ENCODE measurements around the gene PLCB3.
A peak's percentile ranks its signal among the peaks of the same experiment; 100 is the strongest.

The PLCB3 gene

DNA sequence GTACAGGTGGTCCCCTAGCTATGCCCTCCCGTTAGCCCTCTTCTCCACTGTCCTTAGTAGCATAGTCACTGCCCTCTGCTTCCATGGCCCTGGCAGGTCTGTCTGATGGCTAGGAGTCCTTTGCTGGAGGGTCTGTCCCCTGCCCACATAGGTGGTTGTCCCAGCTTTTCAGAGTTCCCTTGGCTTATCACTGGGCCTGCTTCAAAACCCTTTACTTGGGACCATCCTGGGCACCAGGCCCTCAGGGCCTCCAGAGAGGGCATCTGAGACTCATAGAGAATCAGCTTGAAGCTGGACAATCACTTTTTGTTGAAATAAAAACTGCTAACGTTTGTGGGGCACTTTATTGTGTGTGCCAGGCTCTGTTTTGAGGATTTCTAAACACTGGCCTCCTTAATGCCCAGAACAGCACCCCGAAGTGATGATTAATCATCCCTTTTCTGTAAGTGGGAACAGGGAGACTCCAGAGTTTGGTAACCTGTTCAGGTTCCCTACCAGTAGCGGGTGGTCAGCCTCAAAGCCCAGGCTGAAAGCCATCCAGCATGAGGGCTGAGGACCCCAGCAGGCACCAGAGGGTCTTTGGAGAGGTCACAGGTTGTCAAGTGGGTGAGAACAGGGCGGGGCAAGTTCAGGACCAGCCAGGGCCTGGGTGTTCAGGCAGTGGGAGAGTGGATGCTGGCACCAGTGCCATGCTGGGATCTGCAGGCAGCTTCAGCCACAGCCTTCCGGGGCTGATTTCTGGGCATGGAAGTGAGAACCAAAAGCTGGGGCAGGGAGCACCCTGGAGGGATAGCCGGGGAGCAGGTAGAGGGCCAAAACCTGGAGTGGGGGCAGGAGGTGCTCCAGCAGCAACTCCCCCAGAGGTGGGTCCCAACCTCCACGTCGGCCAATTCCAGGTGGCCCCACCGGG lies 39.3 kb downstream of the PLCB3 start:
- DNase-seq, result no peak

DNA sequence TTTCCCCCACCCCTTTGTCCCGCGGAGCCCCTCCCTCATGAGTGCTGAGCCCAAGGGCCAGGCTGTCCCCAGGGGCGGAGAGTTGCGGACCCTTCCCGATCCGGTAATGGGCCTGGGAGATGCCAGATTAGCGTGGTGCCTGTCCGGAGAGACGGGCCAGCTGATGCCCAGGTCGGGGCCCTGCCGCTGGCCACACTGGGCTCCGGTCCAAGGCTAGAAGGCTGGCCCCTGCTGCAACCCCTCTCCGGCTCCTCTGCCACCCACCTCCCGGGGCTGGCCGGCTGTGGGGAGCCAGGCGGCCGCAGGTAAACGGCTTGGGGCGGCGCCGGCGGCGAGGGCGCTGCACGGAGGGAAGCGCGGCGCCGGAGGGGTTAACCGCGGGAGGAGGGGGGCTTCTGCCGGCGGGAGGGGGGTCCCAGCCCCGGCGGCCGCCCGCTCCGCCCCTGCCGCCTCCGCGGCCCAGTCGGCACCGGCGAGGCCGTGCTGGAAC lies 40.0 kb downstream of the PLCB3 start, which contains the start of gene KCNK4:
Gene KCNK4 (plus strand): TSS at position 41 of the 490 bp plus-strand sequence. CDS start 1,717 bp downstream, outside the sequence.
- no peak for DNase-seq

DNA sequence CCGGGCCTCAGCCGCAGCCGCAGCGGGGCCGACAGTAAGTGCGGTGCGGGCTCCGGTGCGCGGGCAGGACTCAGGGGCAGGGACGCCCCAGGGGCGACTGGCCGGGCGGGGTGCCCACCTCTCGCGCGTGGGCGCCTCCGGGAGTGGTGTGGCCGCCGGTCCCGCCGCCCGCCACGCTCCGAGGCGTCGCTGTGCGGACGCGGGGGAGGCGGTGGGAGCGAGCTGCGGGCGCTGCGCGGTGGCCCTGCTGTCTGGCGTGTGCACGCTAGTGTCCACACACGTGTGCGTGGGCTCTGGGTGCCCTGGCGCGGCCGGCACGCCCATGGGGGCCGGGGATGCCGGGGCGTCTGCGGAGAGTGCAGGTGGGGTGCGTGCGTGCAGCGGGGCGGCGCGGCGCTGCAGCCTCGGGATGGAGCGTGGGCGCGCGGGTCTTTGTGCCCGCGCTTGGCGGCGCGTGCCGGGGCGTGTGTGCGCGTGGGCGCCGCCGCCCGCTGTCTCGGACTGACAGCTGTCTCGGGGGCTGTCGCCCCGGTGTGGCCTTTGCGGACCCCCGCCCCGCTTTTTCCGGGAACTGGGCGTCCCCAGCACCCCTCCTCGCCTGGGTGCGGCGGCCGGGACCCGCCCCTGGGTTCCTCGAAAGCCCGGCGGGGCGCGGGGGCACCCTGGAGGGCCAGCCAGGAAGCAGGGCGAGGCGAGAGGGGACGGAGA lies 40.6 kb downstream of the PLCB3 start:
- no peak for DNase-seq

DNA sequence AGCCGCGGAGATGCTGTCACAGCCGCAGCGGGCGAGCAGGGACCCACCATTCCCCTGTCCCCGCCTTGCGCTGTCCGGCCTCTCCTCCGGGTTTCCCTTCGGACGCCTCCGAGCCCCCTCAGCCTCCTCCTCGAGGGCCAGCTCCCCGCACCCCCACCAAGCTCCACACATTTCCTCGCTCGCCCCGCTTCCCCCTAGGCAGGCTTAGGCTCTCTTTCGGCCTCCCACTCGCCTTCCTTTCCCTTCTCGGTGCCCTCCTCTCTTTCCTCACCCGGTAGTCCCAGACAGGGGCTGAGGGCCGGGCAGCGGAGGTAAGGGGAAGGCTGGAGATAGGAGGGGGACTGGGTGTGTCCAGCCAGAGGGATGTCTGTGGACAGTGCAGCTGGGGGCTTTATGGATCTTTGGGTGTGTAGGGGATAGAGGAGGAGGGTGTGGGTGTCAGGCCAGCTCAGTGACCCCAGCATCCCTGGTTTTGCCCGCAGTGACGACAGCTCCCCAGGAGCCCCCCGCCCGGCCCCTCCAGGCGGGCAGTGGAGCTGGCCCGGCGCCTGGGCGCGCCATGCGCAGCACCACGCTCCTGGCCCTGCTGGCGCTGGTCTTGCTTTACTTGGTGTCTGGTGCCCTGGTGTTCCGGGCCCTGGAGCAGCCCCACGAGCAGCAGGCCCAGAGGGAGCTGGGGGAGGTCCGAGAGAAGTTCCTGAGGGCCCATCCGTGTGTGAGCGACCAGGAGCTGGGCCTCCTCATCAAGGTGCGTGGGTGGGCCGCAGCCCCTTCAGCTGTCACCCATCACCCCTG lies 41.3 kb downstream of the PLCB3 start:
- DNase-seq, result no peak

DNA sequence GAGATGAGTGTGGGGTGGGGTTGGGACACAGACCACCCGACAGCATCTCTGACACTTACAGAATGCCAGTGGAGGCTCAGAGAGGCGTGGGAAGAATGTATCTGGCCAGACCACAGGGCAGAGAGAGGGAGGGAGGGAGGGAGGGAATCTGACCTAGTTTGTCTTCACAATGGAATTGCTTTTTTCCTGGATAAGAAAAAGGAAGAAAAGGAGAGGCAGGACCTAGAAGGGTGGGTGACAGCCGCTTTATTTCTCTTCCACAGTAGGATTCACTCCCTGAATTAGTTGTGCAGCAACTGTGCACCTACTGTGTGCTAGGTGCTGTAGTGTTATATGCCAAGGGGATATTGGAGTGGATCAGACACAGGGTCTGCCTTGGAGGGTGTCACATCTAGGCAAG lies 43.4 kb downstream of the PLCB3 start:
- no peak for DNase-seq

DNA sequence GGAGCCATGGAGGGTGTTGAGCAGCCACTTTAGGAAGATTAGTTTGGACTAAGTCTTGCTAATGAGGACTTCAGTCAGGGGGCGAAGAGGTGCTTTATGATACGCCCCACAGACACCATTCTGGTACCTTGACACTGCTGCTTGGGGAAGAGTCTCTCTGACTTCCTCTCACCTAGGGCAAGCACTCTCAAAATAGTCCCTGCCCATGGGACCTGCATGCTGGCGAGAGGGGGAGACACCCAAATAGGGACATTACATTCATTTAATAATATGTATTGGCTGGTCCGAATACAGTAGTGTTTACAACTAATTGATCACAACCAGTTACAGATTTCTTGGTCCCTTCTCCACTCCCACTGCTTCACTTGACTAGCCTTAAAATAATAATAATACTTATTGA lies 44.4 kb downstream of the PLCB3 start:
- no peak for DNase-seq

DNA sequence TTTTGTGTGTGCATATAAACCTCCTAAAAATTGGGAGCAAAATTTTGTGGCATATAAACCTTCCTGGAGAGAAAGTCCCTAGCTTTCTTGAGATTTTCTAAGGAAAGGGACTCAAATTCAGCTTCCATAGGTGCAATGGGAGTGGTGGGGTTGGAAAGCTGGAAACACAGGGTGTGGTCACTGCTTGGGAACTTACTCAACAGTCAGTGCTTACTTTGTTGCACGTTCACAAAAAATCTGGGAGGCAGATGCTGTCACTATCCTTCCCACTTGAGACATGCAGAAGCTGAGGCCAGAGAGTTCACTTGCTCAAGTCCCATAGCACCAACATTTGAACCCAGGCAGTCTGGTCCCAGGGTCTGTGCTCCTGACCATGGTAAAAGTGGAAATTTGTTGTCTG lies 44.9 kb downstream of the PLCB3 start:
- no peak for DNase-seq

DNA sequence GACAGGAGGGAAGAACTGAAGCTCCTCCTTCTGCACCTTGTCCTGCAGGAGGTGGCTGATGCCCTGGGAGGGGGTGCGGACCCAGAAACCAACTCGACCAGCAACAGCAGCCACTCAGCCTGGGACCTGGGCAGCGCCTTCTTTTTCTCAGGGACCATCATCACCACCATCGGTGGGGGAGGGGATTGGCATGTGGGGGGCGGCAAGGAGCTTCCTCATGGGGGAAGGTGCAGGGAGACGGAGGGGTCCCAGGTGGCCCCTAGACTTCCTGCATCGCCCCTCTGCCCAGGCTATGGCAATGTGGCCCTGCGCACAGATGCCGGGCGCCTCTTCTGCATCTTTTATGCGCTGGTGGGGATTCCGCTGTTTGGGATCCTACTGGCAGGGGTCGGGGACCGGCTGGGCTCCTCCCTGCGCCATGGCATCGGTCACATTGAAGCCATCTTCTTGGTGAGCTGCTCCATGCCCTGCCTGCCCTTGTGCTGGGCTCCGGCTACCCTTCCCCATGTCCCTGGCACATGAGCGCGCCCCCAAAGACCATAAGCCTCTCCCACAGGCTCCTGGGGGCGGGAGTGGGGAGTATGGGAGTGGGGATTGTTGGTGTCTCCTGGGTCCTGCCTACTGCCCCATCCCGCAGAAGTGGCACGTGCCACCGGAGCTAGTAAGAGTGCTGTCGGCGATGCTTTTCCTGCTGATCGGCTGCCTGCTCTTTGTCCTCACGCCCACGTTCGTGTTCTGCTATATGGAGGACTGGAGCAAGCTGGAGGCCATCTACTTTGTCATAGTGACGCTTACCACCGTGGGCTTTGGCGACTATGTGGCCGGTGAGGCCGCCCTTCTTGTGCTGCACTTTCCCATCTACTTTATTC lies 45.7 kb downstream of the PLCB3 start:
- DNase-seq, result no peak

DNA sequence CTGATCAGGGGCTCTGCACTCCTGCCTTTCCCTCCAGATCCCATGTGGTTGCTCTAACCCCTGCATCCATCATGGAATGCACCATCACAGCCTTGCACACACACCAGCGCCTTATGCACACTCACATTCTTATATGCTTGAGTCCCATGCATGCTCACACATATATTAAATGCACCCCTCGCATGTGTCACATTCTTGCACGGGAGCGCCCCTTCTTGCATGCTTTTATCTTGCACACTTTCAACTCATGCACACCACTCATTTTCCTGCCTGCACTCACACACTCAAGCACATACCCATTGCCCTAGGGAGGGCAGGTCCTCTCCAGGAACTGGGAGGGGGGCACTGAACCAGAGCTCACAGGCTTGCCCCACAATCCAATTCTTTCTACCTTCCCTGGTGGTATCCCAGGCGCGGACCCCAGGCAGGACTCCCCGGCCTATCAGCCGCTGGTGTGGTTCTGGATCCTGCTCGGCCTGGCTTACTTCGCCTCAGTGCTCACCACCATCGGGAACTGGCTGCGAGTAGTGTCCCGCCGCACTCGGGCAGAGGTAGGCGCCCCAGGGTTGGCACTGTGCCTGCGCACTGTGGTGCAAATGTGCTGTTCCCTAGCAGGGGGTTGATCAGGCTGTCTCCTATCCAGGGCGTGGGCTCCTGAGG lies 46.5 kb downstream of the PLCB3 start:
- DNase-seq, result no peak

DNA sequence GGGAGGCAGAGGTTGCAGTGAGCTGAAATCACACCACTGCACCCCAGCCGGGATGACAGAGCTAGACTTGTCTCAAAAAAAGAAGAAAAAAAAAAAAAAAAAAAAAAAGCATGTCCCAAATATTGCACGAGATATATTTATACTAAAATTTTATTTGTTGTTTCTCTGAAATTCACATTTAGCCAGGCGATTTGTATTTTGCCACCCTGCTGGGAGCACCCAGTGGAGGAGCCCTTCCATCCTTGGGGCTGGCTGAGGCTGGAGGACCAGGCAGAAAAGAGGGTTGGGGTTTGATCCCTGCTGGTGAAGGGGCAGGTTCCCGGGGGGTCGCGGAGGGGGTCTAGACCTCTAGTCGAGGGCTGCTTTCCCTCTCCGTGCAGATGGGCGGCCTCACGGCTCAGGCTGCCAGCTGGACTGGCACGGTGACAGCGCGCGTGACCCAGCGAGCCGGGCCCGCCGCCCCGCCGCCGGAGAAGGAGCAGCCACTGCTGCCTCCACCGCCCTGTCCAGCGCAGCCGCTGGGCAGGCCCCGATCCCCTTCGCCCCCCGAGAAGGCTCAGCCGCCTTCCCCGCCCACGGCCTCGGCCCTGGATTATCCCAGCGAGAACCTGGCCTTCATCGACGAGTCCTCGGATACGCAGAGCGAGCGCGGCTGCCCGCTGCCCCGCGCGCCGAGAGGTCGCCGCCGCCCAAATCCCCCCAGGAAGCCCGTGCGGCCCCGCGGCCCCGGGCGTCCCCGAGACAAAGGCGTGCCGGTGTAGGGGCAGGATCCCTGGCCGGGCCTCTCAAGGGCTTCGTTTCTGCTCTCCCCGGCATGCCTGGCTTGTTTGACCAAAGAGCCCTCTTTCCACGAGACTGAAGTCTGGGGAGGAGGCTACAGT lies 47.9 kb downstream of the PLCB3 start:
- DNase-seq, result no peak

DNA sequence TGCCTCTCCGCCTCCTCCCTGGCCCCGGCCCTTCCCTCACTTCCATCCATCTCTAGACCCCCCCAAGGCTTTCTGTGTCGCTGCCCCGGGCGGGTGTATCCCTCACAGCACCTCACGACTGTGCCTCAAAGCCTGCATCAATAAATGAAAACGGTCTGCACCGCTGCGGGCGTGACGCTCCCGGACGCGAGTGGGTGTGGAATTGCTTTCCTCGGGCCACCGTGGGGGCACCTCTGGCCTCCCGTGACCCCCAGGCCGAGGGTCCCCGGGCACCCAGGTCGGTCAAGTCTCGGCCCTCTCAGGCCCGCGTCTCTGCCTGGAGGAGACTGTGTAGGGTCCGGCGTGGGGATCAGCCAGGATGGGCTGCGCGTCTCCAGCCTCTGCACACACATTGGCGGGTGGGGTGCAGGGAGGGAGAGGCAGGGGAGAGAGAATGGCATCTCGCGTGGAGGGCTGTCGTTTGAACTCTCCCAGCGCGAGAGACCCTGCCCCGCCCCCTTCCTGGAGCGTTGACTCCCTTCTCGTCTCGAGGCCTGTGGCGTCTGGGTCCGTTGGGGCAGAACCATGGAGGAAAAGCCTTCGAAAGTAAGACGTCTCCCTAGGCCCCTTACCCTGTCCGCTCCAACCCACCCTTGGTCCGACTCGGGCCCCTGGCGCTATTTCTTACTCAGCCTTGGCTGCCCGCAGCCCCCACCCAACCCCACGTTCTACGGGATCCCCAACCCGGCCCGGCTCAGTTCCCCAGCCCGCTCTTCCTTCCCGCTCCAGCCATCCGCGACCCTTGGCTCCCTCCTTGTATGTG lies 48.7 kb downstream of the PLCB3 start, which contains the start of gene CATSPERZ:
Gene CATSPERZ (plus strand): TSS at position 512 of the 802 bp plus-strand sequence. CDS start 53 bp downstream, at position 565.
- no peak for DNase-seq

DNA sequence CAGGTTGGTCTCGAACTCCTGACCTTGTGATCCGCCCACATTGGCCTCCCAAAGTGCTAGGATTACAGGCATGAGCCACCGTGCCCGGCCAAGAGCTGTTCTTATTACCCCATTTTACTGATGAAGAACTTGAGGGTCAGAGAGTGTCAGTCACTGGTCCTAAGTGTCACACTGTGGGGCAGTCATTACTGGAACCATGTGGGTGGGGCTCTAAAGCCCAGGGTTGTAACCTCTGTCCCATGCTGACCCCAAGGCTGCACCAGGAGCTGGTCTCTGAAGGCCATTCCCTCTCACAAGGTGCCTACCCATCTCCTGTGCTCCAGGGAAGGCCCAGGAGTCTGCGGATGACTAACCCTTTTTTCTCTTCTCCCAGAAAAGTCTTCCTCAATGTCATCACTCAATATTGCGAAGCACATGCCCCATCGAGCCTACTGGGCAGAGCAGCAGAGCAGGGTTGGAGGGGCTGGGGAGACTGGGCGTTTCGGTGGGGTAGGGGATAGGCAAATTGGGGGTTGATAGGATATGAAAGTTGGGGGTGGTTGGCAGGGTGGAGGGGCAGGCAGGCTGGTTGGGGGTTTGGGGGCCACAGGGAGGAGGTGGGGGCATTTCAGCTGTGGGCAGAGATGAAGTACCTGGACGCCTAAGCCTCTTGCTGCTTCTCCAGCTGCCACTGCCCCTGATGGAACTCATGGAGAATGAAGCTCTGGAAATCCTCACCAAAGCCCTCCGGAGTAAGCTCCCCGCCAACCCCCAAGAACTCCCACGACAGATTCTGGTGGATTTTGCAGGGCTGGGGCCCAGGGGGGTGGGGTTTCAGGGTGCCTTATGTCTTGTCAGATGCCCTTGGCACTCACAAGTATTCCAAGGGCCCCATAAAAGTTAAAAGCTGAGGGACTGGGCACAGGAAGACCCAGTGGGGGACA lies 52.0 kb downstream of the PLCB3 start:
- no peak for DNase-seq

DNA sequence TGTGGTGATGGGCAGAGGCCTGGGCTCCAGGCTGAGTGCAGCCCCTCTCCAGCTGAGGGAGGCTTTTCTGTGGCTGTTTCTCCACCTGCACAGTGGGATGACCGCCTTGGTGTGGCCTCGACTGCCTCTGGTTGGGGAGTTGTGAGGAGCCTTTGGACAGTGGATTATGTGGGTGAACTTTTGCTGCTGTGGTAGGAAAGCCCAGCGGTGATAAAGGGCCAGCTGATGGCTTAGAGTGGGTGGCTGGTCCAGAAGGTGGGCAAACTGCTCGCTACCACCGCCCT lies 52.6 kb downstream of the PLCB3 start:
- no peak for DNase-seq

DNA sequence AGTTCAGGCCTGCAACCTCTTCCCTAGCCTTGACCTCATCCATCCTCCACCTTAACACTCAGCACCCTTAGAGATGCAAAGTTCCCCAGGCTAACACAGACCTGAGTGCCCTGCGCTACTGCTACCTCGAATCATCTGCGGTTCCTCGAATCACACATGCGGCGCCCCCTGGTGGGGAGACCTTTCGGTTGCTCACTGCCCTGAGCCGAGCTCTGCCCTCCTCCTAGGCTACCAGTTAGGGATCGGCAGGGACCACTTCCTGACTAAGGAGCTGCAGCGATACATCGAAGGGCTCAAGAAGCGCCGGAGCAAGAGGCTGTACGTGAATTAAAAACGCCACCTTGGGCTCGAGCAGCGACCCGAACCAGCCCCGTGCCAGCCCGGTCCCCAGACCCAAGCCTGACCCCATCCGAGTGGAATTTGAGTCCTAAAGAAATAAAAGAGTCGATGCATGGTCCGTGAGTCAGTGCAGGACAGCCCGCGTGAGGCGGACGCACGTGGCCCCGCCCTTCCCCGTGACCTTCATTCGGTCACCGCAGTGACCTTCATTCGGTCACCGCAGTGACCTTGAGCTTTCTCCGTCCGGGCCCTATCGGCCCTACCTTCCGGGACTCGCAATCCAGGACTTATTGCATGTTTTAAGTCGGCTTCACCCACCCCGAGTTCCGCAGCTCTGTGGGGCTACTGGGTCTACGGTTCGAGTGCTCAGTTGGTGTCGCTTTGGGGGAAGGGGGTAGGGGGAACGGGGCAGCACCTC lies 53.2 kb downstream of the PLCB3 start:
- peak; percentile 98 for DNase-seq

DNA sequence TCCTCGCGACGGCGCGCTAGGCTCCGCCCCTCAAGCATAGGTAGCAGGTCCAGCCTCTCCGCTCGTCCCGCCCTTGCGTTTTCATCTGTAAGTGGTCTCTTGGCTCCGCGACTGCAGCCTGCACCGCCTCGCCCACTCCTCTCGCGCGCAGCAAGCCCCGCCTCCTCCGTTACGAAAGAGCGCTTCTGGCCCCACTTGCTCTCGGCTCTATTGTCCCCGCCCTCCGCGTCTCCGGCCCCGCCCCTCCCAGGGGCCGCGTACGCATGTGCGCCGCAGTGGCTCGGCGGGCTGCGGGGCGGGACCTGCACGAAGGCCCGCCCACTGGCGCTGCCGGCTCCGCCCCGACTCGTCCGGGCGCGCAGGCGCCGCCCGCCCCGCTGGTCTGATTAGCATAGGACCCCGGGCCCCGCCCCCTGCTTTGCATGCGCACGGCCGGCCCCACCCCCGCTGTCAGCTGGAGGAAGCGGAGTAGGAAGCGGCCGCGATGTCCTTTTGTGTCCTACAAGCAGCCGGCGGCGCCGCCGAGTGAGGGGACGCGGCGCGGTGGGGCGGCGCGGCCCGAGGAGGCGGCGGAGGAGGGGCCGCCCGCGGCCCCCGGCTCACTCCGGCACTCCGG lies 53.9 kb downstream of the PLCB3 start, which contains the start of gene ESRRA:
Gene ESRRA (plus strand): TSS at position 450 of the 616 bp plus-strand sequence. CDS start 1,656 bp downstream, outside the sequence.
- DNase-seq, result peak; percentile 99

DNA sequence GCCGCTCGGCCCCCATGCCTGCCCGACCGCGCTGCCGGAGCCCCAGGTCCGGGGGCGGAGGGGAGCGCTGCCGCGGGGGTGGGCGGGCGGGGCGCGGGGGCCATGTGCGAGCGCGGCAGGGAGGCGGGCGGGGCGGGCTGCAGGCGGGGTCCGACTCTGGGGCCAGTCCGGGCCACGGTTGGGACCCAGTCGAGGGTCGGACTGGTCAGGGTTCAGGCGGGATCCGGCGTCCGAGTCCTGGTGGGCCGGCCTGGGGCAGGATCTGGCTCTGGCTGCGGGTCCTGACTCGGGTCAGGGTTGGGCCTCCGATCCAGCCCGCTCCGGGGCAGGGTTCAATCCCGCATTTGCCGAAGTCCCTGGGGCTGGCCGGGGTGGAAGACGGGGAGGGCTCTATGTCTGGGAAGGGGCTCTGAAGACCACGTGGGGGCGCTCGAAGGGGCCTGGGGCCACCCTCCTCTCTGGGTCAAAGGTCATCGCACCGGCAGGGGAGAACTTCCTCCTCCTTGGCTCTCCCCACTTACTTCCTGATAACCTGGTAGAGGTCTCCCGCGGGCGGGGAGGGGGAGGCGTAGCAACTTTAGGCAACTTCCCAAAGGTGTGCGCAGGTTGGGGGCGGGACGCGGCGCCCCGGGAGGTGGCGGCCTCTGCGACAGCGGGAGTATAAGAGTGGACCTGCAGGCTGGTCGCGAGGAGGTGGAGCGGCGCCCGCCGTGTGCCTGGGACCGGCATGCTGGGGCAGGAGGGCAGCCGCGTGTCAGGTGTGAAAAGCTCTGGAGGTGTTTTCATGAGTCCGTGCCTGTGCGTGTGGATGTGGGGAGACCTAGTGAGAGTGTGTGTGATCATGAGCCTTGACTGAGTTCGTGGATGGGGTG lies 54.6 kb downstream of the PLCB3 start:
- DNase-seq, result peak; percentile 89
